SU-DHL-6 (cell line): ENCODE measurements around the gene COPS7A.

Experiments used
- H2AFZ ChIP-seq: fragments of 200-600 bp; sonication (generic); 2 replicates; pipeline ENCODE4 v1.6.1; 2014; ENCODE audit warnings: low read depth, mild to moderate bottlenecking, moderate library complexity, mixed read lengths, antibody characterized with exemption, low read length; ENCODE audit not compliant: severe bottlenecking
- H3F3A ChIP-seq: fragments of 200-600 bp; shearing (Covaris generic); 2 replicates; pipeline ENCODE4 v1.6.0; 2016; ENCODE audit warnings: antibody characterized with exemption, mild to moderate bottlenecking; ENCODE audit not compliant: insufficient read depth
- H3K27ac ChIP-seq: fragments of 200-600 bp; sonication (generic); 2 replicates; pipeline ENCODE4 v1.5.1; 2016; ENCODE audit warnings: low read depth, mild to moderate bottlenecking, low read length, moderate library complexity, mixed read lengths
- H3K27me3 ChIP-seq: fragments of 200-600 bp; sonication (generic), shearing (Covaris generic); 2 replicates; pipeline ENCODE4 v1.6.0; 2014; ENCODE audit warnings: mild to moderate bottlenecking, low read length
- H3K36me3 ChIP-seq: fragments of 200-600 bp; sonication (generic); 2 replicates; pipeline ENCODE4 v1.6.1; 2014; ENCODE audit warnings: mild to moderate bottlenecking, low read length, mixed read lengths
- H3K4me2 ChIP-seq: fragments of 300-600, 200-600 bp; shearing (Covaris generic), sonication (generic); 2 replicates; pipeline ENCODE4 v1.6.0; 2014; ENCODE audit warnings: low read length, low read depth, mild to moderate bottlenecking; ENCODE audit not compliant: poor library complexity, severe bottlenecking
- H3K4me3 ChIP-seq: fragments of 200-600 bp; sonication (generic); 2 replicates; pipeline ENCODE4 v1.5.1; 2014; ENCODE audit warnings: antibody characterized with exemption, low read length, mild to moderate bottlenecking, mixed read lengths; ENCODE audit not compliant: insufficient read depth, poor library complexity, severe bottlenecking
- H3K79me2 ChIP-seq: fragments of 200-600 bp; sonication (generic); 2 replicates; pipeline ENCODE4 v1.6.1; 2014; ENCODE audit warnings: mild to moderate bottlenecking, low read length, moderate library complexity; ENCODE audit not compliant: insufficient read depth
- H3K9ac ChIP-seq: fragments of 200-600 bp; sonication (generic); 2 replicates; pipeline ENCODE4 v1.7.0; 2014; ENCODE audit warnings: mild to moderate bottlenecking, low read length
- H3K9me2 ChIP-seq: fragments of 200-600 bp; sonication (generic); replicated peaks from 2 replicates; pipeline ENCODE4 v1.6.1; 2014; ENCODE audit warnings: low read length; ENCODE audit not compliant: insufficient read depth
- H3K9me3 ChIP-seq: fragments of 200-600 bp; sonication (generic); 2 replicates; pipeline ENCODE4 v1.6.1; 2014; ENCODE audit warnings: low read length, mixed read lengths; ENCODE audit not compliant: insufficient read depth
- H4K20me1 ChIP-seq: fragments of 200-600 bp; sonication (generic); 2 replicates; pipeline ENCODE4 v1.6.1; 2014; ENCODE audit warnings: low read depth, mild to moderate bottlenecking, antibody characterized with exemption, low read length, moderate library complexity, mixed read lengths
- EZH2phosphoT487 ChIP-seq: fragments of 200-600 bp; sonication (generic), shearing (Covaris generic); conservative IDR thresholded peaks from 2 replicates; pipeline ENCODE4 v1.6.1; 2018; ENCODE audit warnings: mild to moderate bottlenecking, antibody characterized with exemption, low read length, moderate library complexity, mixed read lengths
- TF ChIP-seq, protein P1 (sequence below): fragments of 200-600 bp; sonication (generic); IDR thresholded peaks from one replicate; pipeline ENCODE4 v1.5.1; 2017; ENCODE audit warnings: antibody characterized with exemption, mild to moderate bottlenecking, low read length, moderate library complexity; ENCODE audit not compliant: insufficient read depth, poor library complexity, severe bottlenecking

The COPS7A gene

DNA sequence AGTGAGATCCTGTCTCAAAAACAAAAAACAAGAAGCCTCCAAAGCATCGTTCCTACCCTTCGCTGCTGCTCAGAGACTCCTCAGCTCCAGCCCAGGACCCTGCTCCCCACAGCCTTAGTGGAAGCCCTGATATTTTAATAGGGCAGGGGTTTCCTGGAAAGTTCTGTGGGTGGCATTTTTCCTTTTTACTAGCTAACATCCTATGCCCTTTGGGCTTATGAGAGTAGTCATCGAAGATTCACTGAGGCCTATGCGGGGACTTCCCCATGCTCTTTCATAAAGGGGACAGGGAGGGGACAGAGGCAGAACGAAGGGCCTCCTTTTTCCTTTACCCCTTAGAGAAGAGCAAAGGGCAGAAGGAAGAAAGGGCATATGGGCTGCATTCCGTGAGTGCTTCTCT is 56.7 kb downstream of the COPS7A start:
- Histone ChIP-seq H2AFZ (no peak overlapping the region), H3K9me2 (no peaks in the 10 kb centered on the region), H3K9me3 (no peaks in the 10 kb centered on the region), H3K9ac (no peak overlapping the region), H3F3A (no peaks in the 10 kb centered on the region), H3K4me2 (no peak overlapping the region), H3K27ac (no peak overlapping the region), H4K20me1 (no peaks in the 10 kb centered on the region), H3K27me3 (no peaks in the 10 kb centered on the region), H3K36me3 (no peaks in the 10 kb centered on the region), H3K4me3 (no peak overlapping the region), H3K79me2 (no peaks in the 10 kb centered on the region)
- TF ChIP-seq EZH2phosphoT487 = no peak
- TF ChIP-seq, protein P1, sequence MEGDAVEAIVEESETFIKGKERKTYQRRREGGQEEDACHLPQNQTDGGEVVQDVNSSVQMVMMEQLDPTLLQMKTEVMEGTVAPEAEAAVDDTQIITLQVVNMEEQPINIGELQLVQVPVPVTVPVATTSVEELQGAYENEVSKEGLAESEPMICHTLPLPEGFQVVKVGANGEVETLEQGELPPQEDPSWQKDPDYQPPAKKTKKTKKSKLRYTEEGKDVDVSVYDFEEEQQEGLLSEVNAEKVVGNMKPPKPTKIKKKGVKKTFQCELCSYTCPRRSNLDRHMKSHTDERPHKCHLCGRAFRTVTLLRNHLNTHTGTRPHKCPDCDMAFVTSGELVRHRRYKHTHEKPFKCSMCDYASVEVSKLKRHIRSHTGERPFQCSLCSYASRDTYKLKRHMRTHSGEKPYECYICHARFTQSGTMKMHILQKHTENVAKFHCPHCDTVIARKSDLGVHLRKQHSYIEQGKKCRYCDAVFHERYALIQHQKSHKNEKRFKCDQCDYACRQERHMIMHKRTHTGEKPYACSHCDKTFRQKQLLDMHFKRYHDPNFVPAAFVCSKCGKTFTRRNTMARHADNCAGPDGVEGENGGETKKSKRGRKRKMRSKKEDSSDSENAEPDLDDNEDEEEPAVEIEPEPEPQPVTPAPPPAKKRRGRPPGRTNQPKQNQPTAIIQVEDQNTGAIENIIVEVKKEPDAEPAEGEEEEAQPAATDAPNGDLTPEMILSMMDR = no peak
